Effector CD4-positive, alpha-beta T cell (primary cell): ENCODE data around the gene KLF2.
A peak's percentile ranks its signal among the peaks of the same experiment; 100 is the strongest.

Source experiments
- DNase-seq: peaks from one replicate; pipeline ENCODE4 v3.0.0-alpha.2; 2020

Gene KLF2

GRCh38 chr19:16308081-16308480, 16.5 kb upstream of the KLF2 start:
- DNase-seq = no peak

GRCh38 chr19:16309643-16310042, 15.0 kb upstream of the KLF2 start:
- DNase-seq = no peak

- DNase-seq = no peak
These were observed 8.7 kb upstream of the KLF2 start for GRCh38 chr19:16315825-16316505.

- DNase-seq = no peak
These were observed 8.1 kb upstream of the KLF2 start for GRCh38 chr19:16316506-16316882.

- no peak for DNase-seq
These were observed 5.1 kb upstream of the KLF2 start for GRCh38 chr19:16319481-16319880.

- DNase-seq = no peak
These were observed 3.6 kb upstream of the KLF2 start for GRCh38 chr19:16320987-16321386.

- peak; percentile 40 for DNase-seq
These were observed 518 bp downstream of the KLF2 start for GRCh38 chr19:16325161-16325527.

GRCh38 chr19:16325641-16326400, 1.2 kb downstream of the KLF2 start:
- DNase-seq = peak; percentile 40

GRCh38 chr19:16326401-16327168, 2.0 kb downstream of the KLF2 start:
- DNase-seq = peak; percentile 45

- no peak for DNase-seq
These were observed 2.5 kb downstream of the KLF2 start for GRCh38 chr19:16327169-16327475.

- no peak for DNase-seq
These were observed 2.9 kb downstream of the KLF2 start for GRCh38 chr19:16327501-16327900.

- DNase-seq = peak; percentile 53
These were observed 3.5 kb downstream of the KLF2 start for GRCh38 chr19:16327911-16328823.

GRCh38 chr19:16328824-16329482, 4.3 kb downstream of the KLF2 start:
- peak; percentile 61 for DNase-seq

- peak; percentile 94 for DNase-seq
These were observed 5.8 kb downstream of the KLF2 start for GRCh38 chr19:16330368-16330801.

- peak; percentile 23 for DNase-seq
These were observed 6.4 kb downstream of the KLF2 start for GRCh38 chr19:16330806-16331690.

GRCh38 chr19:16333001-16333586, 8.5 kb downstream of the KLF2 start:
- no peak for DNase-seq

GRCh38 chr19:16334411-16334810, 9.8 kb downstream of the KLF2 start:
- DNase-seq = no peak

GRCh38 chr19:16335226-16335625, 10.6 kb downstream of the KLF2 start:
- DNase-seq = no peak

GRCh38 chr19:16336571-16336970, 11.9 kb downstream of the KLF2 start:
- DNase-seq = no peak

GRCh38 chr19:16337809-16338469, 13.3 kb downstream of the KLF2 start:
- no peak for DNase-seq
